ENCODE measurements around the gene TRIM17. TPM values are rescaled to one million over a fixed set of nuclear protein-coding genes. Genes with fewer than 3 reads are reported as not detected.

TRIM17 gene
- total RNA-seq, 1 donor from 2014 or later = 6.3 TPM

DNA sequence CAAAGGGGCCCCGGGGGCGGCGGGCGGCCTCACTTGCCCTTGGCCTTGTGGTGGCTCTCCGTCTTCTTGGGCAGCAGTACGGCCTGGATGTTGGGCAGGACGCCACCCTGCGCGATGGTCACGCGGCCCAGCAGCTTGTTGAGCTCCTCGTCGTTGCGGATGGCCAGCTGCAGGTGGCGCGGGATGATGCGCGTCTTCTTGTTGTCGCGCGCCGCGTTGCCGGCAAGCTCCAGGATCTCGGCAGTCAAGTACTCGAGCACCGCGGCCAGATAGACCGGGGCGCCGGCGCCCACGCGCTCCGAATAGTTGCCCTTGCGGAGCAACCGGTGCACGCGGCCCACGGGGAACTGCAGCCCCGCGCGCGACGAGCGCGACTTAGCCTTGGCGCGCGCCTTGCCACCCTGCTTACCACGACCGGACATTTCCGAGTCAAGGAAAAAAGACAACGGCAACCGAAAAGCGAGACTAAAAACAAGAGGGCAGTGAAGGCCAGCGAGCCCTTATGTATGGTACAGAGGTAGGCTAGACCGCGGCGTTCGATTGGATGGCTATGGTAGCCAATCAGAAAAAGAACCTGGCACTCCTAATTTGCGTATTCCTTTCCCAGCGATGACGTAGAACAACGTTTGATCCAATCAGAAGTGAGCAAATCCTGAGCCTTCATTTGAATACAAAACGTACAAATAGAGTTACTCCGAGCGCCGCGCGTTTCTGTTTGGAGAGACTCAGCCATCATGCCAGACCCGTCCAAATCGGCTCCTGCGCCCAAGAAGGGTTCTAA, 40.9 kb upstream of the TRIM17 start:
- H3K9me3 Mint-ChIP-seq = no peaks in the 10 kb centered on the region

DNA sequence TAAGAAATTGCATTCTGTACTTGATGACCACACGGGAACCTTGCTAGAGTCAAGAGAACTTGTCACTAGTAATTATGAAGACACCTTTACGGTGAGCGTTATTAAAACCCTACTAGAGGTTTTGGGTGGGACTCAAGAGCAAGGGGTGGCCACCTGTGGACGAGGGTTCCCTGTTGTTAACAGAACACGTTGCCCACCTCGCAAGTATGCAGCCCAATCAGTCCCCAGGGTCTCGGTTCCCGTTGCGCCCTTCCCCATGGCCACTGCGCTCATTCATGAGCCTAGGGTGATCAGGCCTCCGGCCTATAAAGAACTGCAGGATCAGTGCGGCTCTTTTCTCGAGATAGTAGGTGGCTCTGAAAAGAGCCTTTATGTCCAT, 40.3 kb upstream of the TRIM17 start:
- H3K36me3 Mint-ChIP-seq (ENCODE audit: low read depth) = peaks cover 11% of the 10 kb centered on the region
- peaks cover 48% of the 10 kb centered on the region for H3K4me1 Mint-ChIP-seq
- TF ChIP-seq, protein P1, sequence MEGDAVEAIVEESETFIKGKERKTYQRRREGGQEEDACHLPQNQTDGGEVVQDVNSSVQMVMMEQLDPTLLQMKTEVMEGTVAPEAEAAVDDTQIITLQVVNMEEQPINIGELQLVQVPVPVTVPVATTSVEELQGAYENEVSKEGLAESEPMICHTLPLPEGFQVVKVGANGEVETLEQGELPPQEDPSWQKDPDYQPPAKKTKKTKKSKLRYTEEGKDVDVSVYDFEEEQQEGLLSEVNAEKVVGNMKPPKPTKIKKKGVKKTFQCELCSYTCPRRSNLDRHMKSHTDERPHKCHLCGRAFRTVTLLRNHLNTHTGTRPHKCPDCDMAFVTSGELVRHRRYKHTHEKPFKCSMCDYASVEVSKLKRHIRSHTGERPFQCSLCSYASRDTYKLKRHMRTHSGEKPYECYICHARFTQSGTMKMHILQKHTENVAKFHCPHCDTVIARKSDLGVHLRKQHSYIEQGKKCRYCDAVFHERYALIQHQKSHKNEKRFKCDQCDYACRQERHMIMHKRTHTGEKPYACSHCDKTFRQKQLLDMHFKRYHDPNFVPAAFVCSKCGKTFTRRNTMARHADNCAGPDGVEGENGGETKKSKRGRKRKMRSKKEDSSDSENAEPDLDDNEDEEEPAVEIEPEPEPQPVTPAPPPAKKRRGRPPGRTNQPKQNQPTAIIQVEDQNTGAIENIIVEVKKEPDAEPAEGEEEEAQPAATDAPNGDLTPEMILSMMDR (conservative IDR thresholded peaks at IDR 0.05) = no peak
- H3K27me3 Mint-ChIP-seq (ENCODE audit: low read depth) = peaks cover 25% of the 10 kb centered on the region
- no peaks in the 10 kb centered on the region for H3K9me3 Mint-ChIP-seq
- no peak for DNase-seq (ENCODE audit: low read depth, low spot score)
- H3K4me3 Mint-ChIP-seq = peak overlapping the region; percentile 99
- peak overlapping the region; percentile 99 for H3K27ac Mint-ChIP-seq (ENCODE audit: unreplicated experiment)

More for the DNA sequence above, 40.9 kb upstream of the TRIM17 start:
- peaks cover 50% of the 10 kb centered on the region for H3K4me1 Mint-ChIP-seq
- peak overlapping the region; percentile 99 for H3K27ac Mint-ChIP-seq (ENCODE audit: unreplicated experiment)
- peaks cover 30% of the 10 kb centered on the region for H3K27me3 Mint-ChIP-seq (ENCODE audit: low read depth)
- TF ChIP-seq, protein P1 (conservative IDR thresholded peaks at IDR 0.05) = peak; percentile 58
- DNase-seq (ENCODE audit: low read depth, low spot score) = peak; percentile 82
- H3K36me3 Mint-ChIP-seq (ENCODE audit: low read depth) = peaks cover 11% of the 10 kb centered on the region
- peak overlapping the region; percentile 99 for H3K4me3 Mint-ChIP-seq

DNA sequence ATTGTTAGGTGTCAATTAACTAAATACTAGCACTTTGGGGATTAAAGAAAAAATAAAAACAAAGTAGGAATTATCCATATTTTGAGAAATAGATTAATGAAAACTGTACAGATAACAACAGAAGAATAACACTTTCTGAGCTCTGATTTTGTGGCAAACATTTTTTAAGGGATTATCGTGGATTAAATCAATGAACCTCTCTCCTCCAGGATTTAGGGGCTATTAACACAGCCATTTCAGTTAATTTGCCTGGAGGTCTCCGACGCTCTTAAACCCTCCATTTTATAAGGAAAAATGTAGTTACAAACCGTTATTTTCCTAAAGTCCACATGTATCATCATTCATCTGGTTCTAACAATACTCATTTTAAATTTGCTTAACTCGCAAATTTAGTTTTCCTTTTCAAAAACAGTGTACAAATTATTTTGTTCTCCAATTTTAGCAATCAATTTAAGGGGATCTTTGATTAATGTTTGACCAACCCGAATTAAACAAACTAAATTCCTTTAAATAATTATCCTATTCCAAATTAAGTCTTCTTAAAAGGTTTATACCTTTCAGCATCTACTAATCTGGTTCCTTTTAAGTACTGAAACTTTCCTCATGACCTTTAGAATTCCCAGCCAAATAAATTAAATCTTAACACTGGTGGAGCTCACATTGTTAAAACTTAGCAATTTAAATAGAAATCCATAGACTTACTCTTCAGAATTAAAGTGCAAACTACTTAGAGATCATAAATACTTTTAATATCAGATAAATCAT, 39.8 kb upstream of the TRIM17 start:
- TF ChIP-seq, protein P1 (conservative IDR thresholded peaks at IDR 0.05) = no peak
- DNase-seq (ENCODE audit: low read depth, low spot score) = no peak
- H3K4me3 Mint-ChIP-seq = peak overlapping the region; percentile 99
- H3K27me3 Mint-ChIP-seq (ENCODE audit: low read depth) = peaks cover 21% of the 10 kb centered on the region
- H3K9me3 Mint-ChIP-seq = no peaks in the 10 kb centered on the region
- H3K27ac Mint-ChIP-seq (ENCODE audit: unreplicated experiment) = peak overlapping the region; percentile 99
- H3K4me1 Mint-ChIP-seq = peaks cover 52% of the 10 kb centered on the region
- H3K36me3 Mint-ChIP-seq (ENCODE audit: low read depth) = peaks cover 13% of the 10 kb centered on the region

DNA sequence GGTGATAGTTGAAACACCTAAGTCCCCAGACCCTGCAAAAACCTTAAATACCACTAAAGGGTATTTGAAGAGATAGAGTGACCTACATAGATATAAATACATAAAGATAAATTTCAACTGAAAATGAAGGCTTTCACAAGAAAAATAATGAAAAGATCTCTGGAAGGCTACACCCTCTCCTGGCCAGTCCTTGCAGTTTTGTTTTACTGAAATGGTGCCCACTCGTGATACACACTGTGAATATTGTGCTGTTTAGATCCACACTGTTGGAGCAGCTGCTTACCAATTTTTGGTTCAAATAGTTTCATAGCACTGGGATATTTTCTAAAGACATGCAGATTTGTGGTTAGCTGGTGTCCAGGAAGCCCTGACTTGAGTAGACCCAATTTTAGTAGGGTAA, 39.1 kb upstream of the TRIM17 start:
- Mint-ChIP-seq H3K4me3 (peak overlapping the region; percentile 67), H3K36me3 (ENCODE audit: low read depth) (peaks cover 13% of the 10 kb centered on the region), H3K9me3 (no peaks in the 10 kb centered on the region), H3K4me1 (peaks cover 49% of the 10 kb centered on the region), H3K27me3 (ENCODE audit: low read depth) (peaks cover 14% of the 10 kb centered on the region), H3K27ac (ENCODE audit: unreplicated experiment) (no peak overlapping the region)
- TF ChIP-seq, protein P1 (conservative IDR thresholded peaks at IDR 0.05) = peak; percentile 45
- DNase-seq (ENCODE audit: low read depth, low spot score) = no peak

DNA sequence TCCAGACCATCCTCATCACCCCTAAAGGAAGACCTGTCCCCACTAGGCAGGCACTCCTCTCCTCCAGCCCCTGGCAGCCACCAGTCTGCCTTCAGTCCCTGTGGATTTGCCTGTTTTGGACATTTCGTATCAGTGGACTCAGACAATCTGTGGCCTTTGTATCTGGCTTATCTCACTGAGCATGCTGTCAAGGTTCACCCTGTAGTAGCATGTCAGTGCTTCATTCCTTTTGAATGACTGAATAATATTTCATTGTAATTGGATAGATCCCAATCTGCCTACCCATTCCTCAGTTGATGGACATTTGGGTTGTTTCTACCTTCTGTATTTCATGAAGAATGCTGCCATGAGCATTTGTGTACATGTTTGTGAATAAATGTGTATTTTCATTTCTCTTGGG, 37.6 kb upstream of the TRIM17 start:
- Mint-ChIP-seq H3K9me3 (no peaks in the 10 kb centered on the region), H3K4me1 (peaks cover 45% of the 10 kb centered on the region), H3K4me3 (peak overlapping the region; percentile 75), H3K27ac (ENCODE audit: unreplicated experiment) (peak overlapping the region; percentile 58), H3K27me3 (ENCODE audit: low read depth) (peaks cover 10% of the 10 kb centered on the region), H3K36me3 (ENCODE audit: low read depth) (peaks cover 13% of the 10 kb centered on the region)
- DNase-seq (ENCODE audit: low read depth, low spot score) = no peak
- TF ChIP-seq, protein P1 (conservative IDR thresholded peaks at IDR 0.05) = no peak

Measured in neural crest cell (in vitro differentiated cells).